ENCODE data around the gene LIMS2.

DNA sequence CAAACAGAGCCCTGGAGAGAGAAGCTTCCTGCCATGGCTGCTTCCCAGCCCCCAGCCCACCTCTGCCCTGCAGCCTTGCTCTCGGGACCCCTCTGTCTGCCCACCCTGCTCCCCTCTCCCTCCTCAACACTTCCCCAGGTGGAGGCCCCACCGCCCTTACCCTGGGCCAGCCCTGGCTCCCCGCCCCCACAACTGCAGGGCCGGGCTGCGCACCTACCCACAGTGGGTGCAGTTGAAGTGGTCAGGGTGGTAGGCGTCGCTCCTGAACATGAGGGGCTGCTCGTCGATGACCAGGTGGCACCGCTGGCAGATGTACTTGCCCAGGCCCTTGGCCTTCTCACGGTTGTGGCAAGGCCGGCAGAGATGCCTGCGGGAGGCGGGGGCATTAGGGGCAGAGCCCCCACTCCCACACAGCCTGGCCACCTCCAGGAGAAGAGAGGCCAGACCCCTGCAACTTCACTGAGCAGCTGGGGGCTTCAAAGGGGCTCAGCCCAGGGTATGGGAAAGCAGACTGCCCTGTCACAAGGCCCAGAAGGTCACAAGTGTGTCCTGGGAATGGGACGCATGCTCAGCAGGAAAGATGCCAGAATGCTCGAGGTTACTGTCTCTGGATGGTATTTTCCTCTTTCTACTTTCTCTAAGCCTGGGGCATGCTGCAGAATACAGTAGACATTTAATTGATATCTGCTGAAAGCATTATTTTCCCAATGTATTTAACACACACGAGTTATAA lies 32.5 kb downstream of the LIMS2 start:
- TF ChIP-seq, protein P1, sequence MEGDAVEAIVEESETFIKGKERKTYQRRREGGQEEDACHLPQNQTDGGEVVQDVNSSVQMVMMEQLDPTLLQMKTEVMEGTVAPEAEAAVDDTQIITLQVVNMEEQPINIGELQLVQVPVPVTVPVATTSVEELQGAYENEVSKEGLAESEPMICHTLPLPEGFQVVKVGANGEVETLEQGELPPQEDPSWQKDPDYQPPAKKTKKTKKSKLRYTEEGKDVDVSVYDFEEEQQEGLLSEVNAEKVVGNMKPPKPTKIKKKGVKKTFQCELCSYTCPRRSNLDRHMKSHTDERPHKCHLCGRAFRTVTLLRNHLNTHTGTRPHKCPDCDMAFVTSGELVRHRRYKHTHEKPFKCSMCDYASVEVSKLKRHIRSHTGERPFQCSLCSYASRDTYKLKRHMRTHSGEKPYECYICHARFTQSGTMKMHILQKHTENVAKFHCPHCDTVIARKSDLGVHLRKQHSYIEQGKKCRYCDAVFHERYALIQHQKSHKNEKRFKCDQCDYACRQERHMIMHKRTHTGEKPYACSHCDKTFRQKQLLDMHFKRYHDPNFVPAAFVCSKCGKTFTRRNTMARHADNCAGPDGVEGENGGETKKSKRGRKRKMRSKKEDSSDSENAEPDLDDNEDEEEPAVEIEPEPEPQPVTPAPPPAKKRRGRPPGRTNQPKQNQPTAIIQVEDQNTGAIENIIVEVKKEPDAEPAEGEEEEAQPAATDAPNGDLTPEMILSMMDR (IDR thresholded peaks at IDR 0.05; ENCODE audit: low read depth, low read length) = no peak
- no peak for TF ChIP-seq EZH2phosphoT487 (IDR thresholded peaks at IDR 0.05; ENCODE audit: low read depth)

Data from OCI-LY3 (cell line).